ENCODE measurements around the gene SLC2A6. TPM values are rescaled to one million over a fixed set of nuclear protein-coding genes. Genes with fewer than 3 reads are reported as not detected.
A peak's percentile ranks its signal among the peaks of the same experiment; 100 is the strongest.

SLC2A6 gene
- total RNA-seq, 1 donor = 25.3 TPM

DNA sequence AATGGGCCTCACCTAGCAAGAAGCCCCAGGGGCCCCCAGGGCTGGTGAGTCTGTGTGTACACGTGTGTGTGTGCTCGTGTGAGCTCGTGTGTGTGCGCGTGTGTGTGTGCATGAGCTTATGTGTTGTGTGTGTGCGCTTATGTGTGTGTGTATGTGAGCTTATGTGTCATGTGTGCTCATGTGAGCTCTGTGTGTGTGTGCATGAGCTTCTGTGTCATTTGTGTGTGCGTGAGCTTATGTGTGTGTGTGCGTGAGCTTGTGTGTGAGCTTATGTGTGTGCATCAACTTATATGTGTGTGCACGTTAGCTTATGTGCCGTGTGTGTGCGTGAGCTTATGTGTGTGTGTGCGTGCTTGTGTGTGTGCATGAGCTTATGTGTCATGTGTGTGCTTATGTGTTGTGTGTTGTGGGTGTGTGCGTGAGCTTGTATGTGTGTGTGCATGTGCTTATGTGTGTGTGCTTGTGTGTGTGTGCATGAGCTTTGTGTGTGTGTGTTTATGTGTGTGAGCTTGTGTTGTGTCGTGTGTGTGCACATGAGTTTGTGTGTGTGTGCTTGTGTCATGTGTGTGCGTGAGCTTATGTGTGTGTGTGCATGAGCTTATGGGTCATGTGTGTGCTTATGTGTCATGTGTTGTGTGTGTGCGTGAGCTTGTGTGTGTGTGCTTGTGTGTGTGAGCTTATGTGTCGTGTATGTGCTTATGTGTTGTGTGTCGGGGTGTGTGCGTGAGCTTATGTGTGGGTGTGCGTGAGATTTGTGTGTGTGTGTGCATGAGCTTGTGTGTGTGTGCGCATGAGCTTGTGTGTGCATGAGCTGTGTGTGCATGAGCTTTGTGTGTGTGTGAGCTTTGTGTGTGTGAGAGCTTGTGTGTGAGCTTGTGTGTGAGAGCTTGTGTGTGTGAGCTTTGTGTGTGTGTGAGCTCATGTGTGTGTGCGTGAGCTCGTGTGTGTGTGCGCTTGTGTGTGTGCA lies 16.7 kb upstream of the SLC2A6 start:
- H2AFZ ChIP-seq (ENCODE audit: low read length) = no peak overlapping the region
- H3K9me3 ChIP-seq (ENCODE audit: low read depth, low read length) = no peaks in the 10 kb centered on the region
- H3K4me3 ChIP-seq (ENCODE audit: insufficient read depth, low read length) = no peak overlapping the region
- TF ChIP-seq, protein P1, sequence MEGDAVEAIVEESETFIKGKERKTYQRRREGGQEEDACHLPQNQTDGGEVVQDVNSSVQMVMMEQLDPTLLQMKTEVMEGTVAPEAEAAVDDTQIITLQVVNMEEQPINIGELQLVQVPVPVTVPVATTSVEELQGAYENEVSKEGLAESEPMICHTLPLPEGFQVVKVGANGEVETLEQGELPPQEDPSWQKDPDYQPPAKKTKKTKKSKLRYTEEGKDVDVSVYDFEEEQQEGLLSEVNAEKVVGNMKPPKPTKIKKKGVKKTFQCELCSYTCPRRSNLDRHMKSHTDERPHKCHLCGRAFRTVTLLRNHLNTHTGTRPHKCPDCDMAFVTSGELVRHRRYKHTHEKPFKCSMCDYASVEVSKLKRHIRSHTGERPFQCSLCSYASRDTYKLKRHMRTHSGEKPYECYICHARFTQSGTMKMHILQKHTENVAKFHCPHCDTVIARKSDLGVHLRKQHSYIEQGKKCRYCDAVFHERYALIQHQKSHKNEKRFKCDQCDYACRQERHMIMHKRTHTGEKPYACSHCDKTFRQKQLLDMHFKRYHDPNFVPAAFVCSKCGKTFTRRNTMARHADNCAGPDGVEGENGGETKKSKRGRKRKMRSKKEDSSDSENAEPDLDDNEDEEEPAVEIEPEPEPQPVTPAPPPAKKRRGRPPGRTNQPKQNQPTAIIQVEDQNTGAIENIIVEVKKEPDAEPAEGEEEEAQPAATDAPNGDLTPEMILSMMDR (IDR thresholded peaks at IDR 0.05; ENCODE audit: extremely low read depth, low read depth, low read length) = no peak
- no peaks in the 10 kb centered on the region for H3K36me3 ChIP-seq (ENCODE audit: insufficient read depth, low read length)
- peaks cover 14% of the 10 kb centered on the region for H3K27me3 ChIP-seq (ENCODE audit: insufficient read depth, low read length)
- peaks cover 12% of the 10 kb centered on the region for H3K4me1 ChIP-seq (ENCODE audit: insufficient read depth, low read length)
- no peak overlapping the region for H3K4me2 ChIP-seq (ENCODE audit: insufficient read depth, low read length)
- no peaks in the 10 kb centered on the region for H4K20me1 ChIP-seq (ENCODE audit: insufficient read depth, low read length)
- peak; percentile 32 for DNase-seq (ENCODE audit: insufficient read length, low spot score, missing footprints)
- no peak overlapping the region for H3K27ac ChIP-seq (ENCODE audit: low read depth, low read length)
- no peaks in the 10 kb centered on the region for H3K79me2 ChIP-seq (ENCODE audit: insufficient read depth, low read length)

DNA sequence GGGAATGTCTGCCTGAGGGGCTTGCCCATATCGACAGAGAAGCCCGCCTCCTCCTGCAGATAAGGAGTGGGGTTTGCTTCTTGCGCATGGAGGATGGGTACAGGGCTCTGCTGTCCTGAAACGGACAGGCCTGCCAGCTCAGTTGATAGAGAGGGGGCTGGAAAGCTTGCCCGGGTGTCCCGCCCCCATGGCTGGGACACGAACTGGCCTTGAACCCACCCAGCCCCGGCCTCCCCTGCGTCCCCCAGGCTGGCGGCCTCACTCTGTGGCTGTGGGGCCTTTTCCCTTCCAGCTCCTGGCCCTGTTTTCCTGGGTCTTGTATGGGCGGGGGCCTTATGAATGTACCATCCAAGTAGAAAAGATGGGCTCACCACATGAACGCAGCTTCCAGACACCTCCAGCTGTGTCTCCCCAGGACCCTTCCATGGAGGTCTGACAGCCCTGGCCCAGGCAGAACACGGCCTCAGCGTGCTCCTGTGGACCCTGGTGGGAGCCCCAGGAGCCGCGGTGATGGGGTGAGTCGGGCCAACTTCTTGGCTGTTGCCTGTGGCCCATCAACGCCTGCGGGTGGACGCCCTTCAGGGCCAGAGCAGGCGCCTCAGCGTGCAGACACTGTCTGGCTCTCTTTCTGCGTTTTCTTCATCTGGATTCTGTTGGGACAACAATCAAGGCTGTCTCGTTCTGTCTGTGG lies 15.9 kb upstream of the SLC2A6 start:
- Histone ChIP-seq H3K27ac (ENCODE audit: low read depth, low read length) (no peak overlapping the region), H2AFZ (ENCODE audit: low read length) (no peak overlapping the region), H3K36me3 (ENCODE audit: insufficient read depth, low read length) (no peaks in the 10 kb centered on the region), H3K9me3 (ENCODE audit: low read depth, low read length) (no peaks in the 10 kb centered on the region), H3K4me2 (ENCODE audit: insufficient read depth, low read length) (no peak overlapping the region), H3K79me2 (ENCODE audit: insufficient read depth, low read length) (no peaks in the 10 kb centered on the region), H4K20me1 (ENCODE audit: insufficient read depth, low read length) (no peaks in the 10 kb centered on the region), H3K4me3 (ENCODE audit: insufficient read depth, low read length) (no peak overlapping the region), H3K27me3 (ENCODE audit: insufficient read depth, low read length) (peaks cover 10% of the 10 kb centered on the region), H3K4me1 (ENCODE audit: insufficient read depth, low read length) (peaks cover 12% of the 10 kb centered on the region)
- TF ChIP-seq, protein P1 (IDR thresholded peaks at IDR 0.05; ENCODE audit: extremely low read depth, low read depth, low read length) = no peak
- DNase-seq (ENCODE audit: insufficient read length, low spot score, missing footprints) = peak; percentile 30

DNA sequence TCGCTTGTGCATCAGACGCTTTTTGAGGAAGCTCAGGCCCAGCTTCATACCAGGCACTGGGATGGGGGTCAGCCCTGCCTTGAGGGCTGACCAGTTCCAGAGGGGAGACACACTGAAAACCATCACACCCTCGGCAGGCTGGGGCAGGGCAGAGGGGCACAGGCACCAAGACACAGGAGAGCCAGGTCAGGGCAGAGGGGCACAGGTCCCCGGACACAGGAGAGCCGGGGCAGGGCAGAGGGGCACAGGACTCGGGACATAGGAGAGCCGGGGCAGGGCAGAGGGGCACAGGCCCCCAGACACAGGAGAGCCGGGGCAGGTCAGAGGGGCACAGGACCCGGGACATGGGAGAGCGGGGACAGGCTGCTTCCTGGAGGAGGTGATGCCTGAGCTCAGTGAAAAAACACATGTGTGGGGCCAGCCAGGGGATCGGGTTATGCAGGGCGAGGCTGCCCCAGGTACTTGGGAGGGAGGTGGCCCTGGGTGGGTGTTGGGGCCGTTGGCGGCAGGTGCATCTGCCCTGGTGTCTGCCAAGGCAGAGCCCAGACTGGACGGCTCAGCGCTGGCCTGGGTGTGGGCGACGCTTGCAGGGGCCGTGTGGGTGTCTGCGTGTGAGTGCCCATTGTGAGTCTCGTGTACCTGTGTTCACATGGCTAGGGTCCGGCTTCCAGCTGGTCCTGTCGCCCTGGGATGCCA lies 15.1 kb upstream of the SLC2A6 start:
- Histone ChIP-seq H3K4me2 (ENCODE audit: insufficient read depth, low read length) (no peak overlapping the region), H3K27ac (ENCODE audit: low read depth, low read length) (no peak overlapping the region), H3K79me2 (ENCODE audit: insufficient read depth, low read length) (no peaks in the 10 kb centered on the region), H3K4me1 (ENCODE audit: insufficient read depth, low read length) (peaks cover 12% of the 10 kb centered on the region), H3K4me3 (ENCODE audit: insufficient read depth, low read length) (no peak overlapping the region), H4K20me1 (ENCODE audit: insufficient read depth, low read length) (no peaks in the 10 kb centered on the region), H2AFZ (ENCODE audit: low read length) (no peak overlapping the region), H3K36me3 (ENCODE audit: insufficient read depth, low read length) (no peaks in the 10 kb centered on the region), H3K27me3 (ENCODE audit: insufficient read depth, low read length) (peaks cover 3% of the 10 kb centered on the region), H3K9me3 (ENCODE audit: low read depth, low read length) (no peaks in the 10 kb centered on the region)
- TF ChIP-seq, protein P1 (IDR thresholded peaks at IDR 0.05; ENCODE audit: extremely low read depth, low read depth, low read length) = no peak
- peak; percentile 71 for DNase-seq (ENCODE audit: insufficient read length, low spot score, missing footprints)
